Activated B cell treated with CpG ODN at 0.5 μM for 24 hours (primary cell): ENCODE results near the gene ST6GALNAC3. TPM values are rescaled to one million over a fixed set of nuclear protein-coding genes. Genes with fewer than 3 reads are reported as not detected.

Experiments
- ATAC-seq: fragments of 200-7000 bp; cut with Tn5 transposase; one replicate; pipeline ENCODE4 v1.10.0; 2021; ENCODE audit warnings: low read depth, mild to moderate bottlenecking, moderate library complexity
- CTCF ChIA-PET: fragments of 350-600 bp; sonication (Branson Sonifier 250); formaldehyde crosslinking; loops from one replicate; lab custom pipeline; 2021; ENCODE audit warnings: antibody characterized with exemption; lab: Charles Lee
- POLR2A ChIA-PET: fragments of 350-600 bp; sonication (Branson Sonifier 250); formaldehyde crosslinking; loops from one replicate; lab custom pipeline; 2021; ENCODE audit warnings: antibody characterized with exemption; lab: Charles Lee
- DNase-seq: peaks from one replicate; pipeline ENCODE4 v3.0.0; 2022
- H3K27ac Mint-ChIP-seq: one replicate; pipeline ENCODE4 v1.8.0; 2020; ENCODE audit warnings: mixed read lengths
- H3K27me3 Mint-ChIP-seq: one replicate; pipeline ENCODE4 v1.8.0; 2021; ENCODE audit warnings: mixed read lengths
- H3K36me3 Mint-ChIP-seq: one replicate; pipeline ENCODE4 v1.8.0; 2021; ENCODE audit warnings: low read depth, mixed read lengths
- H3K4me1 Mint-ChIP-seq: one replicate; pipeline ENCODE4 v1.8.0; 2021; ENCODE audit warnings: mixed read lengths
- H3K4me3 Mint-ChIP-seq: one replicate; pipeline ENCODE4 v1.8.0; 2020; ENCODE audit warnings: mild to moderate bottlenecking, mixed read lengths
- H3K9me3 Mint-ChIP-seq: one replicate; pipeline ENCODE4 v1.8.0; 2020; ENCODE audit warnings: mixed read lengths
- intact Hi-C: fragments of 100-400 bp; cut with micrococcal nuclease; formaldehyde crosslinking; loops from one replicate; pipeline ENCODE4 v1.15.1; 2024
- total RNA-seq: library from RNA; stranded (reverse); gene quantifications from 2 replicates; pipeline ENCODE4 v1.2.3, GENCODE V29; 2022
- TF ChIP-seq, protein P1 (sequence below): fragments of 200-600 bp; IDR thresholded peaks from one replicate; pipeline ENCODE4 v1.8.0; 2022; ENCODE audit warnings: antibody characterized with exemption, mild to moderate bottlenecking

Gene ST6GALNAC3
- total RNA-seq, 1 donor from 2014 or later = 12.6 TPM

- intact Hi-C loops = no loop called here
- no peak for DNase-seq
- Mint-ChIP-seq H3K4me3 (no peak overlapping the region), H3K27ac (no peak overlapping the region), H3K4me1 (peaks cover 16% of the 10 kb centered on the region), H3K9me3 (no peaks in the 10 kb centered on the region), H3K36me3 (no peaks in the 10 kb centered on the region), H3K27me3 (no peaks in the 10 kb centered on the region)
- no peak for ATAC-seq
- TF ChIP-seq, protein P1, sequence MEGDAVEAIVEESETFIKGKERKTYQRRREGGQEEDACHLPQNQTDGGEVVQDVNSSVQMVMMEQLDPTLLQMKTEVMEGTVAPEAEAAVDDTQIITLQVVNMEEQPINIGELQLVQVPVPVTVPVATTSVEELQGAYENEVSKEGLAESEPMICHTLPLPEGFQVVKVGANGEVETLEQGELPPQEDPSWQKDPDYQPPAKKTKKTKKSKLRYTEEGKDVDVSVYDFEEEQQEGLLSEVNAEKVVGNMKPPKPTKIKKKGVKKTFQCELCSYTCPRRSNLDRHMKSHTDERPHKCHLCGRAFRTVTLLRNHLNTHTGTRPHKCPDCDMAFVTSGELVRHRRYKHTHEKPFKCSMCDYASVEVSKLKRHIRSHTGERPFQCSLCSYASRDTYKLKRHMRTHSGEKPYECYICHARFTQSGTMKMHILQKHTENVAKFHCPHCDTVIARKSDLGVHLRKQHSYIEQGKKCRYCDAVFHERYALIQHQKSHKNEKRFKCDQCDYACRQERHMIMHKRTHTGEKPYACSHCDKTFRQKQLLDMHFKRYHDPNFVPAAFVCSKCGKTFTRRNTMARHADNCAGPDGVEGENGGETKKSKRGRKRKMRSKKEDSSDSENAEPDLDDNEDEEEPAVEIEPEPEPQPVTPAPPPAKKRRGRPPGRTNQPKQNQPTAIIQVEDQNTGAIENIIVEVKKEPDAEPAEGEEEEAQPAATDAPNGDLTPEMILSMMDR = no peak
- CTCF ChIA-PET = no interaction called here
- POLR2A ChIA-PET = no interaction called here
These were observed 59.4 kb downstream of the ST6GALNAC3 start for GRCh38 chr1:76133977-76134376.

DNA sequence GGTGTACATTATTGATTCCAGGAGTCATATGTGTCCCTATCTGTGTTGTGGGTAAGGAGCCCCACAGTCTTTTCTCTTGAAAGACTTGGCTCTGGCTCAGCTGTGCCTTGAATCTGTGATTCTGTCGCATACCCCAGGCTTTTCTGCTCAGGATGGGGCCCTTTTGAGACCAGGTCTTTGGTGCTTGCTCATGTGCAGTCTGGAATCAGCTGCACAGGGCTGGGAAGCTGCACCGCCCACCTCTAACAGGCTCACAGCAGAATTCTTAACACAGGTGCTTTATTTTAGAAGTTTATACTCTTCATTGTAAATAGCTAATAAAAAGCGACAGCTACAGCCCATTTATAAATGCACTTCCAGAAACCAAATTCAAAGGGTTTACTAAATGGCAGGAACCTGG, 61.3 kb downstream of the ST6GALNAC3 start:
- Mint-ChIP-seq H3K27ac (no peak overlapping the region), H3K27me3 (no peaks in the 10 kb centered on the region), H3K9me3 (no peaks in the 10 kb centered on the region), H3K36me3 (no peaks in the 10 kb centered on the region), H3K4me3 (no peak overlapping the region), H3K4me1 (peaks cover 16% of the 10 kb centered on the region)
- CTCF ChIA-PET = interaction anchor here (0.8 to 1.2 kb wide), 2 partner anchors 9 to 18 kb away, joined by 3 read pairs; no protein-coding TSS in a partner anchor
- ATAC-seq (no peak), DNase-seq (no peak)
- POLR2A ChIA-PET = interaction anchor here (0.8 kb wide), 1 partner anchor 61 kb away, joined by 3 read pairs; the partner anchor contains the start of gene ST6GALNAC3
- intact Hi-C loops = no loop called here
- TF ChIP-seq, protein P1 = no peak

- H3K36me3 Mint-ChIP-seq = no peaks in the 10 kb centered on the region
- POLR2A ChIA-PET = no interaction called here
- intact Hi-C loops = no loop called here
- no peaks in the 10 kb centered on the region for H3K27me3 Mint-ChIP-seq
- TF ChIP-seq, protein P1 = no peak
- ATAC-seq = peak; percentile 52
- no peak overlapping the region for H3K27ac Mint-ChIP-seq
- no peak for DNase-seq
- H3K9me3 Mint-ChIP-seq = no peaks in the 10 kb centered on the region
- H3K4me3 Mint-ChIP-seq = no peak overlapping the region
- H3K4me1 Mint-ChIP-seq = peaks cover 16% of the 10 kb centered on the region
- CTCF ChIA-PET = interaction anchor here (1.2 kb wide), 1 partner anchor 17 kb away, joined by 3 read pairs; no protein-coding TSS in a partner anchor
These were observed 62.3 kb downstream of the ST6GALNAC3 start for GRCh38 chr1:76136894-76137293.

- DNase-seq (no peak), ATAC-seq (no peak)
- H3K27ac Mint-ChIP-seq = no peak overlapping the region
- TF ChIP-seq, protein P1 = no peak
- H3K36me3 Mint-ChIP-seq = no peaks in the 10 kb centered on the region
- intact Hi-C loops = no loop called here
- CTCF ChIA-PET = no interaction called here
- H3K4me1 Mint-ChIP-seq = peaks cover 16% of the 10 kb centered on the region
- no peaks in the 10 kb centered on the region for H3K27me3 Mint-ChIP-seq
- POLR2A ChIA-PET = no interaction called here
- no peaks in the 10 kb centered on the region for H3K9me3 Mint-ChIP-seq
- no peak overlapping the region for H3K4me3 Mint-ChIP-seq
These were observed 63.2 kb downstream of the ST6GALNAC3 start for GRCh38 chr1:76137746-76138145.

DNA sequence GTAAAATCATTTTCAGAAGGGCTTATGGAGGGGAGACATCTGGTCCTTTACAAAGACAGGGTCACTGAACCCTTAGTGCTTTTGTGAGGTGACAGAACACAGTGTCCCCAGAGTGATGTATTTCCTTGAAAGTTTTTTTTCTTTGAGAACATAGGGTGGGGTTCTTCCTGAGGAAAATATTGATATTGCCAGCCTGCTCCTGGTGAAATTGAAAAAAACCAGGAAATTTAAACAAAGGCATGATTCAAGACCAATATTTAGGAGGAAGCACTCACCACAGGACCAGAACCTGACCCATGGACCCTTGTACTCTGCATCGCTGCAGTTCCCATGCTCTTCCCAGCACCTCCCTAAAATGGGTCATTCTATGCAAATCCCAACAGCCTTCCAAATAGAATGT, 63.7 kb downstream of the ST6GALNAC3 start:
- no peaks in the 10 kb centered on the region for H3K9me3 Mint-ChIP-seq
- ATAC-seq (no peak), DNase-seq (no peak)
- intact Hi-C loops = no loop called here
- ChIA-PET POLR2A (no interaction called here), CTCF (no interaction called here)
- no peak overlapping the region for H3K27ac Mint-ChIP-seq
- TF ChIP-seq, protein P1 = no peak
- no peak overlapping the region for H3K4me3 Mint-ChIP-seq
- peaks cover 16% of the 10 kb centered on the region for H3K4me1 Mint-ChIP-seq
- no peaks in the 10 kb centered on the region for H3K36me3 Mint-ChIP-seq
- no peaks in the 10 kb centered on the region for H3K27me3 Mint-ChIP-seq
